GM18868 (cell line): ENCODE data around the gene FLT1.
A peak's percentile ranks its signal among the peaks of the same experiment; 100 is the strongest.

ENCODE experiments used
- ATAC-seq: cut with Tn5 transposase; IDR thresholded peaks from one replicate; pipeline ENCODE4 v1.9.1; 2021; ENCODE audit warnings: mild to moderate bottlenecking, moderate library complexity; ENCODE audit not compliant: unreplicated experiment

FLT1 gene

GRCh38 chr13:28392896-28393505 is 101.9 kb downstream of the FLT1 start:
- no peak for ATAC-seq

GRCh38 chr13:28392428-28392827 is 102.5 kb downstream of the FLT1 start:
- ATAC-seq, result no peak

- ATAC-seq, result no peak
Measured at GRCh38 chr13:28387740-28388501, 107.0 kb downstream of the FLT1 start.

- no peak for ATAC-seq
Measured at GRCh38 chr13:28385362-28385761, 109.6 kb downstream of the FLT1 start.

GRCh38 chr13:28384789-28385188 is 110.1 kb downstream of the FLT1 start:
- no peak for ATAC-seq

- ATAC-seq, result no peak
Measured at GRCh38 chr13:28380319-28380718, 114.6 kb downstream of the FLT1 start.

- no peak for ATAC-seq
Measured at GRCh38 chr13:28379371-28380083, 115.4 kb downstream of the FLT1 start.

- no peak for ATAC-seq
Measured at GRCh38 chr13:28376604-28377003, 118.3 kb downstream of the FLT1 start.

- ATAC-seq, result no peak
Measured at GRCh38 chr13:28375250-28375930, 119.5 kb downstream of the FLT1 start.

- ATAC-seq, result no peak
Measured at GRCh38 chr13:28373810-28374209, 121.1 kb downstream of the FLT1 start.

GRCh38 chr13:28370448-28370847 is 124.5 kb downstream of the FLT1 start:
- ATAC-seq, result no peak

GRCh38 chr13:28358708-28359107 is 136.2 kb downstream of the FLT1 start:
- no peak for ATAC-seq

- ATAC-seq, result no peak
Measured at GRCh38 chr13:28357911-28358433, 137.0 kb downstream of the FLT1 start.

- ATAC-seq, result no peak
Measured at GRCh38 chr13:28357247-28357825, 137.6 kb downstream of the FLT1 start.

GRCh38 chr13:28356561-28357021 is 138.3 kb downstream of the FLT1 start:
- no peak for ATAC-seq

GRCh38 chr13:28355822-28356371 is 139.0 kb downstream of the FLT1 start:
- peak; percentile 57 for ATAC-seq

- ATAC-seq, result no peak
Measured at GRCh38 chr13:28355046-28355821, 139.7 kb downstream of the FLT1 start.

GRCh38 chr13:28353679-28354078 is 141.2 kb downstream of the FLT1 start:
- ATAC-seq, result no peak

GRCh38 chr13:28349907-28350654 is 144.8 kb downstream of the FLT1 start:
- no peak for ATAC-seq
